ENCODE results near the gene HHIPL1.

DNA sequence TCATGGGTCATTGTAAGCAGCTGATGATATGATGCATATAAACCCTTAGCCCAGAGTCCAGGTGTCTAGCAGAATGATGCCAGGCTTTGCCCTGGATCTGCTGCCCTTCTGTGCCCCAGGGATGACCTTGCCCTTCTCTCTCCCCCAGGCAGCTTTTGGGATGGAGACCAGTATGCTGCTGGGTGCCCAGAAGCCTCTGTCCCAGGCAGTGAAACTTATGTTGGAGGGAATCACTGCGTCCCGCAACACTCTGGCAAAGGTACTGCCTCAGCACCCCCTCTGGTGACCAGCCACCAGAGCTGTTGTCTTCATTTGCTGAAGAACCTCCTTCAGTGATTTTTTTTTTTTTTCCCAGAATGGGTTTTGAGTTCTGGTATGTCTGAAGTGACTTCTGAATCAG is 62.5 kb downstream of the HHIPL1 start:
- TF ChIP-seq, protein P1, sequence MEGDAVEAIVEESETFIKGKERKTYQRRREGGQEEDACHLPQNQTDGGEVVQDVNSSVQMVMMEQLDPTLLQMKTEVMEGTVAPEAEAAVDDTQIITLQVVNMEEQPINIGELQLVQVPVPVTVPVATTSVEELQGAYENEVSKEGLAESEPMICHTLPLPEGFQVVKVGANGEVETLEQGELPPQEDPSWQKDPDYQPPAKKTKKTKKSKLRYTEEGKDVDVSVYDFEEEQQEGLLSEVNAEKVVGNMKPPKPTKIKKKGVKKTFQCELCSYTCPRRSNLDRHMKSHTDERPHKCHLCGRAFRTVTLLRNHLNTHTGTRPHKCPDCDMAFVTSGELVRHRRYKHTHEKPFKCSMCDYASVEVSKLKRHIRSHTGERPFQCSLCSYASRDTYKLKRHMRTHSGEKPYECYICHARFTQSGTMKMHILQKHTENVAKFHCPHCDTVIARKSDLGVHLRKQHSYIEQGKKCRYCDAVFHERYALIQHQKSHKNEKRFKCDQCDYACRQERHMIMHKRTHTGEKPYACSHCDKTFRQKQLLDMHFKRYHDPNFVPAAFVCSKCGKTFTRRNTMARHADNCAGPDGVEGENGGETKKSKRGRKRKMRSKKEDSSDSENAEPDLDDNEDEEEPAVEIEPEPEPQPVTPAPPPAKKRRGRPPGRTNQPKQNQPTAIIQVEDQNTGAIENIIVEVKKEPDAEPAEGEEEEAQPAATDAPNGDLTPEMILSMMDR (IDR thresholded peaks at IDR 0.05; ENCODE audit: extremely low read depth in 1 of 2, insufficient read depth in 1 of 2, low read depth in 1 of 2, low read length in 2 of 2), result no peak
- TF ChIP-seq POLR2A (IDR thresholded peaks at IDR 0.05; ENCODE audit: low read depth, low read length), result no peak
- TF ChIP-seq, protein P2, sequence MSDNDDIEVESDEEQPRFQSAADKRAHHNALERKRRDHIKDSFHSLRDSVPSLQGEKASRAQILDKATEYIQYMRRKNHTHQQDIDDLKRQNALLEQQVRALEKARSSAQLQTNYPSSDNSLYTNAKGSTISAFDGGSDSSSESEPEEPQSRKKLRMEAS (IDR thresholded peaks at IDR 0.05; ENCODE audit: insufficient read depth, insufficient read length), result no peak
- TF ChIP-seq FOS (IDR thresholded peaks at IDR 0.05; ENCODE audit: borderline replicate concordance, insufficient read depth, low read length), result no peak
- no peak for TF ChIP-seq EZH2 (IDR thresholded peaks at IDR 0.05; ENCODE audit: borderline replicate concordance, low read depth, low read length, severe bottlenecking)
- TF ChIP-seq MYC (IDR thresholded peaks at IDR 0.05; ENCODE audit: low read depth, low read length), result no peak
- TF ChIP-seq JUN (IDR thresholded peaks at IDR 0.05; ENCODE audit: borderline replicate concordance, insufficient read depth, insufficient read length, low read depth), result no peak
- no peak for TF ChIP-seq POLR2AphosphoS5 (IDR thresholded peaks at IDR 0.05; ENCODE audit: insufficient read depth, low read depth, low read length)
- no peak for TF ChIP-seq GATA2 (IDR thresholded peaks at IDR 0.05; ENCODE audit: insufficient read depth, insufficient read length, low read depth, low read length)

Measured in endothelial cell of umbilical vein (primary cell).